ENCODE data around the gene VSX1.

- TF ChIP-seq CTCF (IDR thresholded peaks at IDR 0.05) (no peak), EZH2 (IDR thresholded peaks at IDR 0.05; ENCODE audit: borderline replicate concordance, insufficient read depth, low read depth, low read length, poor library complexity, severe bottlenecking) (no peak)
These were observed 36.6 kb downstream of the VSX1 start for GRCh38 chr20:25045343-25045712.

Measured in B cell (primary cell).